Neural cell (in vitro differentiated cells): ENCODE measurements around the gene GRXCR1.

ENCODE experiments used
- POLR2AphosphoS5 ChIP-seq: IDR thresholded peaks from 2 replicates; pipeline ENCODE4 v1.6.1; 2012
- TF ChIP-seq, protein P1 (sequence below): fragments of 450-650 bp; IDR thresholded peaks from 2 replicates; pipeline ENCODE4 v1.5.1; 2014; ENCODE audit warnings: antibody characterized with exemption, mild to moderate bottlenecking, moderate library complexity; ENCODE audit not compliant: poor library complexity, severe bottlenecking
- TF ChIP-seq, protein P2 (sequence below): IDR thresholded peaks from 2 replicates; pipeline ENCODE4 v1.6.1; 2012; ENCODE audit warnings: borderline replicate concordance

DNA sequence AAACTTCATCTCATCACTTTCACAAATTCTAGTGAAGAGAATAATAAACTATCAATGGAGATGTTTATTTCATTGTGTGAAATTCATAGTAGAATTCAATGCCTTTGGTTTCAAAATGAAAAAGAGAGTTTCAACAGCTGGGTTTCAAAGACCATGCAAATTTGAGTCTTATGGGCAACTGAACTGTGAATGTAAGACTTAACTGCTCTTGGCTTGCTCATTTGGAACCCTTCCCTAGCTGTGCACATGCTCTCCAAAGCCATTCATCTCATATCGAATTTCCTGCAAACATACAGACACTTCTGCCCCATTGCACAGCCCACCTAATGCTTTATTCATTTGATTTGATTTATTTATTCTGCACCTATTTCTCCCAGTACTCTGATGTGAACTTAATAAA is 154.5 kb downstream of the GRXCR1 start:
- TF ChIP-seq POLR2AphosphoS5, result no peak
- TF ChIP-seq, protein P1, sequence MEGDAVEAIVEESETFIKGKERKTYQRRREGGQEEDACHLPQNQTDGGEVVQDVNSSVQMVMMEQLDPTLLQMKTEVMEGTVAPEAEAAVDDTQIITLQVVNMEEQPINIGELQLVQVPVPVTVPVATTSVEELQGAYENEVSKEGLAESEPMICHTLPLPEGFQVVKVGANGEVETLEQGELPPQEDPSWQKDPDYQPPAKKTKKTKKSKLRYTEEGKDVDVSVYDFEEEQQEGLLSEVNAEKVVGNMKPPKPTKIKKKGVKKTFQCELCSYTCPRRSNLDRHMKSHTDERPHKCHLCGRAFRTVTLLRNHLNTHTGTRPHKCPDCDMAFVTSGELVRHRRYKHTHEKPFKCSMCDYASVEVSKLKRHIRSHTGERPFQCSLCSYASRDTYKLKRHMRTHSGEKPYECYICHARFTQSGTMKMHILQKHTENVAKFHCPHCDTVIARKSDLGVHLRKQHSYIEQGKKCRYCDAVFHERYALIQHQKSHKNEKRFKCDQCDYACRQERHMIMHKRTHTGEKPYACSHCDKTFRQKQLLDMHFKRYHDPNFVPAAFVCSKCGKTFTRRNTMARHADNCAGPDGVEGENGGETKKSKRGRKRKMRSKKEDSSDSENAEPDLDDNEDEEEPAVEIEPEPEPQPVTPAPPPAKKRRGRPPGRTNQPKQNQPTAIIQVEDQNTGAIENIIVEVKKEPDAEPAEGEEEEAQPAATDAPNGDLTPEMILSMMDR, result no peak
- TF ChIP-seq, protein P2, sequence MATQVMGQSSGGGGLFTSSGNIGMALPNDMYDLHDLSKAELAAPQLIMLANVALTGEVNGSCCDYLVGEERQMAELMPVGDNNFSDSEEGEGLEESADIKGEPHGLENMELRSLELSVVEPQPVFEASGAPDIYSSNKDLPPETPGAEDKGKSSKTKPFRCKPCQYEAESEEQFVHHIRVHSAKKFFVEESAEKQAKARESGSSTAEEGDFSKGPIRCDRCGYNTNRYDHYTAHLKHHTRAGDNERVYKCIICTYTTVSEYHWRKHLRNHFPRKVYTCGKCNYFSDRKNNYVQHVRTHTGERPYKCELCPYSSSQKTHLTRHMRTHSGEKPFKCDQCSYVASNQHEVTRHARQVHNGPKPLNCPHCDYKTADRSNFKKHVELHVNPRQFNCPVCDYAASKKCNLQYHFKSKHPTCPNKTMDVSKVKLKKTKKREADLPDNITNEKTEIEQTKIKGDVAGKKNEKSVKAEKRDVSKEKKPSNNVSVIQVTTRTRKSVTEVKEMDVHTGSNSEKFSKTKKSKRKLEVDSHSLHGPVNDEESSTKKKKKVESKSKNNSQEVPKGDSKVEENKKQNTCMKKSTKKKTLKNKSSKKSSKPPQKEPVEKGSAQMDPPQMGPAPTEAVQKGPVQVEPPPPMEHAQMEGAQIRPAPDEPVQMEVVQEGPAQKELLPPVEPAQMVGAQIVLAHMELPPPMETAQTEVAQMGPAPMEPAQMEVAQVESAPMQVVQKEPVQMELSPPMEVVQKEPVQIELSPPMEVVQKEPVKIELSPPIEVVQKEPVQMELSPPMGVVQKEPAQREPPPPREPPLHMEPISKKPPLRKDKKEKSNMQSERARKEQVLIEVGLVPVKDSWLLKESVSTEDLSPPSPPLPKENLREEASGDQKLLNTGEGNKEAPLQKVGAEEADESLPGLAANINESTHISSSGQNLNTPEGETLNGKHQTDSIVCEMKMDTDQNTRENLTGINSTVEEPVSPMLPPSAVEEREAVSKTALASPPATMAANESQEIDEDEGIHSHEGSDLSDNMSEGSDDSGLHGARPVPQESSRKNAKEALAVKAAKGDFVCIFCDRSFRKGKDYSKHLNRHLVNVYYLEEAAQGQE, result no peak
